Panc1 (cell line): ENCODE results near the gene REPIN1. TPM values are rescaled to one million over a fixed set of nuclear protein-coding genes. Genes with fewer than 3 reads are reported as not detected.

ENCODE experiments used
- ATAC-seq: fragments of 200-7000 bp; cut with Tn5 transposase; 2 replicates; pipeline ENCODE4 v1.9.1; 2020; ENCODE audit warnings: mild to moderate bottlenecking, moderate library complexity
- BruUV-seq: library from RNA; stranded (reverse); fragments of 400-500 nt; replicated peaks from 2 replicates; lab custom pipeline; 2021; lab: Mats Ljungman, UMichigan
- CTCF ChIA-PET: fragments of 300-600 bp; sonication (Branson Sonifier 250); formaldehyde crosslinking; loops from one replicate; lab custom pipeline; 2022; ENCODE audit warnings: antibody characterized with exemption; lab: Charles Lee
- POLR2A ChIA-PET: fragments of 300-600 bp; sonication (Branson Sonifier 250); formaldehyde crosslinking; loops from one replicate; lab custom pipeline; 2022; ENCODE audit warnings: antibody characterized with exemption; lab: Charles Lee
- DNase-seq: peaks from one replicate; pipeline ENCODE4 v3.0.0-alpha.2; 2010; ENCODE audit warnings: low read depth, low spot score
- H3K27ac ChIP-seq: 2 replicates; pipeline ENCODE4 v1.5.1; 2011; ENCODE audit warnings: mild to moderate bottlenecking, low read length, inconsistent platforms
- H3K27me3 ChIP-seq: fragments of 200-500 bp; sonication (Bioruptor generic); 2 replicates; pipeline ENCODE4 v1.6.0; 2014; ENCODE audit warnings: low read length, inconsistent platforms; ENCODE audit not compliant: control insufficient read depth, insufficient read depth
- H3K36me3 ChIP-seq: fragments of 200-500 bp; sonication (Bioruptor generic); 2 replicates; pipeline ENCODE4 v1.5.1; 2014; ENCODE audit warnings: inconsistent platforms, mild to moderate bottlenecking, low read length, moderate library complexity; ENCODE audit not compliant: control insufficient read depth, insufficient read depth
- H3K4me1 ChIP-seq: 2 replicates; pipeline ENCODE4 v1.5.1; 2011; ENCODE audit warnings: inconsistent platforms, mild to moderate bottlenecking, low read length, moderate library complexity; ENCODE audit not compliant: control insufficient read depth, insufficient read depth
- H3K4me3 ChIP-seq, 2 experiments: 2 replicates each; pipeline ENCODE4 v1.5.1; 2011 to 2012; ENCODE audit warnings: low read depth in 2 of 2, low read length in 2 of 2, mild to moderate bottlenecking in 2 of 2, inconsistent platforms in 1 of 2, moderate library complexity in 1 of 2
- H3K9me3 ChIP-seq: fragments of 200-500 bp; sonication (Bioruptor generic); 2 replicates; pipeline ENCODE4 v1.5.1; 2014; ENCODE audit warnings: low read depth, mild to moderate bottlenecking, inconsistent platforms, low read length, moderate library complexity; ENCODE audit not compliant: control insufficient read depth, insufficient read depth
- POLR2AphosphoS5 ChIP-seq: IDR thresholded peaks from 2 replicates; pipeline ENCODE4 v1.6.1; 2012; ENCODE audit warnings: mild to moderate bottlenecking, low read depth, low read length, moderate library complexity
- SIN3A ChIP-seq: IDR thresholded peaks from 2 replicates; pipeline ENCODE4 v1.6.1; 2012; ENCODE audit warnings: low read depth, mild to moderate bottlenecking, low read length, moderate library complexity, borderline replicate concordance; ENCODE audit not compliant: insufficient read depth
- TCF7L2 ChIP-seq: IDR thresholded peaks from 2 replicates; pipeline ENCODE4 v1.6.1; 2011; ENCODE audit warnings: mild to moderate bottlenecking, low read depth, low read length, inconsistent platforms
- in situ Hi-C: cut with HindIII; loops from 2 replicates; pipeline ENCODE4 v1.10.0; 2016; ENCODE audit warnings: low sequenced_read_pairs, low pct_unique_long_range_greater_than_20kb
- intact Hi-C: fragments of 100-400 bp; cut with micrococcal nuclease; formaldehyde crosslinking; loops from one replicate; pipeline ENCODE4 v1.10.0; 2022; ENCODE audit not compliant: unreplicated experiment
- total RNA-seq: library from RNA; stranded (reverse); gene quantifications from one replicate; pipeline ENCODE4 v1.2.1, GENCODE V29; 2021; ENCODE audit not compliant: unreplicated experiment
- TF ChIP-seq, protein P1 (sequence below): fragments of 450-650 bp; IDR thresholded peaks from 2 replicates; pipeline ENCODE4 v1.5.1; 2017; ENCODE audit warnings: mild to moderate bottlenecking
- TF ChIP-seq, protein P2 (sequence below), 2 experiments: IDR thresholded peaks; 2 replicates each; pipeline ENCODE4 v1.6.1; 2011 to 2012; ENCODE audit warnings: low read depth in 2 of 2, control low read depth in 1 of 2, low read length in 1 of 2, mild to moderate bottlenecking in 1 of 2, moderate library complexity in 1 of 2; ENCODE audit not compliant: insufficient read depth in 1 of 2

The REPIN1 gene
- total RNA-seq, 1 experiment from 2014 or later: 209 TPM

- DNase-seq (no peak), ATAC-seq (no peak)
- intact Hi-C loops (no loop called here), in situ Hi-C loops (no loop called here)
- no peak overlapping the region for H3K4me3 ChIP-seq
- peaks cover 5% of the 10 kb centered on the region for H3K4me1 ChIP-seq
- H3K36me3 ChIP-seq: no peaks in the 10 kb centered on the region
- ChIA-PET CTCF (no interaction called here), POLR2A (no interaction called here)
- no peak overlapping the region for H3K27ac ChIP-seq
- H3K9me3 ChIP-seq: no peaks in the 10 kb centered on the region
- H3K27me3 ChIP-seq: no peaks in the 10 kb centered on the region
- TF ChIP-seq TCF7L2 (no peak), POLR2AphosphoS5 (no peak), SIN3A (no peak)
- TF ChIP-seq, protein P1, sequence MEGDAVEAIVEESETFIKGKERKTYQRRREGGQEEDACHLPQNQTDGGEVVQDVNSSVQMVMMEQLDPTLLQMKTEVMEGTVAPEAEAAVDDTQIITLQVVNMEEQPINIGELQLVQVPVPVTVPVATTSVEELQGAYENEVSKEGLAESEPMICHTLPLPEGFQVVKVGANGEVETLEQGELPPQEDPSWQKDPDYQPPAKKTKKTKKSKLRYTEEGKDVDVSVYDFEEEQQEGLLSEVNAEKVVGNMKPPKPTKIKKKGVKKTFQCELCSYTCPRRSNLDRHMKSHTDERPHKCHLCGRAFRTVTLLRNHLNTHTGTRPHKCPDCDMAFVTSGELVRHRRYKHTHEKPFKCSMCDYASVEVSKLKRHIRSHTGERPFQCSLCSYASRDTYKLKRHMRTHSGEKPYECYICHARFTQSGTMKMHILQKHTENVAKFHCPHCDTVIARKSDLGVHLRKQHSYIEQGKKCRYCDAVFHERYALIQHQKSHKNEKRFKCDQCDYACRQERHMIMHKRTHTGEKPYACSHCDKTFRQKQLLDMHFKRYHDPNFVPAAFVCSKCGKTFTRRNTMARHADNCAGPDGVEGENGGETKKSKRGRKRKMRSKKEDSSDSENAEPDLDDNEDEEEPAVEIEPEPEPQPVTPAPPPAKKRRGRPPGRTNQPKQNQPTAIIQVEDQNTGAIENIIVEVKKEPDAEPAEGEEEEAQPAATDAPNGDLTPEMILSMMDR: no peak
- TF ChIP-seq, protein P2, sequence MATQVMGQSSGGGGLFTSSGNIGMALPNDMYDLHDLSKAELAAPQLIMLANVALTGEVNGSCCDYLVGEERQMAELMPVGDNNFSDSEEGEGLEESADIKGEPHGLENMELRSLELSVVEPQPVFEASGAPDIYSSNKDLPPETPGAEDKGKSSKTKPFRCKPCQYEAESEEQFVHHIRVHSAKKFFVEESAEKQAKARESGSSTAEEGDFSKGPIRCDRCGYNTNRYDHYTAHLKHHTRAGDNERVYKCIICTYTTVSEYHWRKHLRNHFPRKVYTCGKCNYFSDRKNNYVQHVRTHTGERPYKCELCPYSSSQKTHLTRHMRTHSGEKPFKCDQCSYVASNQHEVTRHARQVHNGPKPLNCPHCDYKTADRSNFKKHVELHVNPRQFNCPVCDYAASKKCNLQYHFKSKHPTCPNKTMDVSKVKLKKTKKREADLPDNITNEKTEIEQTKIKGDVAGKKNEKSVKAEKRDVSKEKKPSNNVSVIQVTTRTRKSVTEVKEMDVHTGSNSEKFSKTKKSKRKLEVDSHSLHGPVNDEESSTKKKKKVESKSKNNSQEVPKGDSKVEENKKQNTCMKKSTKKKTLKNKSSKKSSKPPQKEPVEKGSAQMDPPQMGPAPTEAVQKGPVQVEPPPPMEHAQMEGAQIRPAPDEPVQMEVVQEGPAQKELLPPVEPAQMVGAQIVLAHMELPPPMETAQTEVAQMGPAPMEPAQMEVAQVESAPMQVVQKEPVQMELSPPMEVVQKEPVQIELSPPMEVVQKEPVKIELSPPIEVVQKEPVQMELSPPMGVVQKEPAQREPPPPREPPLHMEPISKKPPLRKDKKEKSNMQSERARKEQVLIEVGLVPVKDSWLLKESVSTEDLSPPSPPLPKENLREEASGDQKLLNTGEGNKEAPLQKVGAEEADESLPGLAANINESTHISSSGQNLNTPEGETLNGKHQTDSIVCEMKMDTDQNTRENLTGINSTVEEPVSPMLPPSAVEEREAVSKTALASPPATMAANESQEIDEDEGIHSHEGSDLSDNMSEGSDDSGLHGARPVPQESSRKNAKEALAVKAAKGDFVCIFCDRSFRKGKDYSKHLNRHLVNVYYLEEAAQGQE (IDR thresholded peaks at IDR 0.05; ENCODE audit: insufficient read depth in 1 of 2, low read depth in 2 of 2, low read length in 1 of 2): no peak
- BruUV-seq: no TSS peak
Measured at GRCh38 chr7:150411606-150412005, 43.0 kb downstream of the REPIN1 start.

DNA sequence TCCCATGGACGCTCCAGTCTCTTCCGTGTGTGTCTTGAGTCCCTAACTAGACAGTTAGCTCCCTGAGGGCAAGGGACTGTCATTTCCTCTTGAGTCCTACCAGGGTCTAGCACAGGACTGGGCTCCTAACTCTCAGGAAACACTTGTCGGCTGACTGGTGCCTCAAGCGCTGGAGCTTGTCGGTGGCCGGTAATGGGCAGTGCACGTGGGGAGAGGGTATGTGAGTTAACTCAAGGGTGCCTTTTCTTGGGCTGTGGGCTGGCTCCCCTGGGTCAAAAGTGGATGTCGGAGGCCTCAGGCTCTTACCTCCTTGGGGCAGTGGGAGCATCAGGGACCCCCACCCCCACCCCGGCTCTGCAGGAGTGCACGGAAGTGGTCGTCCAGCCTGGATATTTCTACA lies 43.4 kb downstream of the REPIN1 start:
- no peaks in the 10 kb centered on the region for H3K9me3 ChIP-seq
- H3K27me3 ChIP-seq: no peaks in the 10 kb centered on the region
- ATAC-seq: no peak
- no peaks in the 10 kb centered on the region for H3K36me3 ChIP-seq
- DNase-seq: no peak
- intact Hi-C loops: no loop called here
- TF ChIP-seq, protein P2 (IDR thresholded peaks at IDR 0.05; ENCODE audit: insufficient read depth in 1 of 2, low read depth in 2 of 2, low read length in 1 of 2): no peak
- ChIA-PET CTCF (no interaction called here), POLR2A (no interaction called here)
- H3K4me3 ChIP-seq: no peak overlapping the region
- in situ Hi-C loops: no loop called here
- H3K4me1 ChIP-seq: peaks cover under 1% of the 10 kb centered on the region
- H3K27ac ChIP-seq: no peak overlapping the region
- BruUV-seq: no TSS peak
